HG03175 (cell line): ENCODE results near the gene BCKDHA.
"Not testable (repeated sequence)": the region's sequence is repeated elsewhere in the genome, so short reads cannot be mapped to it uniquely, and the experiment has no call there.

Source experiments
- ATAC-seq: cut with Tn5 transposase; IDR thresholded peaks from one replicate; pipeline ENCODE4 v1.9.1; 2021; ENCODE audit warnings: mild to moderate bottlenecking, moderate library complexity; ENCODE audit not compliant: unreplicated experiment

Gene BCKDHA

DNA sequence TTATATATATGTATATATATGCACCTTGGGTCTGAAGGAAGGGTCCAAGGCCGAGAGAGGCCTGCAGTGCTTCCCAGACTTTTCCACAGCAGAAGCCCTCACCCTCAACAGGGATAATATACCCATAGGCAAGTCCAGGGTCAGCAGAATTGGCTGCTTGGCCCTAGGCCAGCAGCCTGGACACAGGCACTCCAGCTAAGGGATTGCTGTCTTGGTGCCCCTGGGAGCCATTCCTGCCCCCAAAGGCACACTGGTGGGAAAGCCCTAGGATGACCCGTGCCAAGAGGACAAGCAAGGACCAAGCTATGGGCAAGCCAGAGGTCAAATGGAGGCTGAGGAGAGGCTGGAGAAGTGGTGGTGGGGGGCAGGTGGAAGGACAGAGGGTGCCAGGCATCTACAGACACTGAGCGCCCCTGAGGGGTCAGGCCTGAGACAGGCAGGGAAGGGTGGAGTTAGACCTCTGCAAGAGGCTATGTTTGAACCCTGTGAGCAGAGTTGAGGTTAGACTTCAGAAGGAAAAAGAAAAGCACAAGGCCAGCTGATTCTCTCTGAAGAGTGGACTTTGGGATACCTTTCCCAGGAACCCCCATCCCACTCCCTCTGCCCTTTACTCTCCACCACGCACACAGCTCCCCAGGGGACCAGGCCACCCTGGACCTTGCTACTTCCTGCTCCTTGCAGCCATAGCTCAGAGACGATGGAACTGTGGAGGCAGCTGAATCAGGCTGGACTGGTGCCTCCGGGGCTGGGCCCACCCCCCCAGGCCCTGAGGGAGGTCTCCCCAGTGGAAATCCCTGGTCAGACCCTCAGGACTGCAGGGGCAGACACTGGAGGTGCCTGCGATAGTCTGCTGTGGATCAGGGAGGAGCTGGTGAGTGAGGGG is 45.1 kb downstream of the BCKDHA start, which contains the start of gene ERICH4:
Gene ERICH4, plus strand, starts transcription at position 684 of the 883 bp plus-strand sequence. Its CDS starts 14 bp downstream, at position 698.
- ATAC-seq, result no peak

DNA sequence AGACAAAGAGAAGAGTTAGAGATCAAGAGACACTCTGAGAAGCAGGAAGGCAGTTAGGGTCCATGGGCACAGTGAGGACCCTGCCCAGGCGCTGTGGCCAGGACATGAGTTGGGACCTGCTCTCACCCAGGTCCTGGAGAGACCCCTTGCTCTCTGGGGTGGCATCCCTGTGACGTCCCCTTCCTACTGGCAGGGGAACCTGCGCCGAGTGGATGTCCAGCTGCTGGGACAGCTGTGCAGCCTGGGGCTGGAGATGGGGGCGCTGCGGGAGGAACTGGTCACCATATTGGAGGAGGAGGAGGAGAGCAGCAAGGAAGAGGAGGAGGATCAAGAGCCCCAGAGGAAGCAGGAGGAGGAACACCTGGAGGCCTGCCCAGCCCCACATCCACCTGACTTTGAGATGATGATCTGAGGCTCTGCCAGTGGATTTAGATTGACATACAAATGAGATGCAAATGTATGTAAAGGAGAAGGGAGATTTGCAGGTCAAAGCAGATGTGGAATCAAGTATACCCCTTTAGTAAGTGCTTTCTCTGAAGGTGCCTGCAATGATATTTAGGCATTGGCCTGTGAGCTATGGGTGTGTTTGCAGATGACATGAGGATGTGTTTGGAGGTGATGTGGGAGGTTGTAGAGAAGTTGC is 46.3 kb downstream of the BCKDHA start:
- no peak for ATAC-seq

DNA sequence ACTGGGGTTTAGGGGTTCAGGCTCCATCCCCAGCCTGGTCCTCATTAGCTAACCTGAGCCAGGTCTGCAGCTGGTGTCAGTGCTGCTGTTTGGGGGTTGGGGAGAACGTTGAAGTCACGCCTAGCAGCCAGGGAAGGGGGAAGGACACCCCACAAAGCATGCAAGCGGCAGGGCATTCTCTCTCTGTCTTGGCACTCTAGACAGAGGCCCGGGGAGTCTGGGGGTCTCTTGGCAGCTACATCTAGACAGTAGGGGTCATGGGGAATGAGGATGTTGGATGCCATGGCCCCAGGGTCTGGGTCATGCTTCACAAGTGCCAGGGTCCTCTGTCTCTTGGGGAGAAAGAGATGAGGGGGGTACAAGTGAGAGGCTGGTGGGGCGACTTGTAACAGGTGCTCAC is 48.0 kb downstream of the BCKDHA start:
- no peak for ATAC-seq

DNA sequence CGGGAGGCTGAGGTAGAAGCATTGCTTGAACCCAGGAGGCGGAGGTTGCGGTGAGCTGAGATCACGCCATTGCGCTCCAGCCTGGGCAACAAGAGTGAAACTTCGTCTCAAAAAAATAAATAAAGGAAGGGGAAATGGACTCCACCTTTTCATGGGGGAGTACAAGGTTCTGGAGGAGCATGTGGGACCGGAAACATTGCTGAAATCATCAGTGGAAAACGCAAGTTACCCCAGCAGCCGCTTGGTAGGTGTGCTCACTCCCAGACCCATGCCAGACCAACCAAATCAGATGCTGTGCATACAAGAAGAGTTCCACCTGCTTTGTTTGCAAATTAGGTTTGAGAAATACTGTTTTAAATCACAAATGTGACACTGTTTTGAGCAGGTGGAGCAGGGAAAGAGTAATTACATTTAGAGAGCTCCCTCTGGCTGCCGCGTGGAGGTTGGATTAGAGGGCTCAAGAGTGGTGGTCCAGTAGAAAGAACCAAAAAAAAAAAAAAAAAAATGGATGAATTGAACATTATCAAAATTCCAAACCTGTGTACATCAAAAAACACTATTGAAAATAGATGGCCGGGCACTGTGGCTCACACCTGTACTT is 50.2 kb downstream of the BCKDHA start:
- no peak for ATAC-seq

DNA sequence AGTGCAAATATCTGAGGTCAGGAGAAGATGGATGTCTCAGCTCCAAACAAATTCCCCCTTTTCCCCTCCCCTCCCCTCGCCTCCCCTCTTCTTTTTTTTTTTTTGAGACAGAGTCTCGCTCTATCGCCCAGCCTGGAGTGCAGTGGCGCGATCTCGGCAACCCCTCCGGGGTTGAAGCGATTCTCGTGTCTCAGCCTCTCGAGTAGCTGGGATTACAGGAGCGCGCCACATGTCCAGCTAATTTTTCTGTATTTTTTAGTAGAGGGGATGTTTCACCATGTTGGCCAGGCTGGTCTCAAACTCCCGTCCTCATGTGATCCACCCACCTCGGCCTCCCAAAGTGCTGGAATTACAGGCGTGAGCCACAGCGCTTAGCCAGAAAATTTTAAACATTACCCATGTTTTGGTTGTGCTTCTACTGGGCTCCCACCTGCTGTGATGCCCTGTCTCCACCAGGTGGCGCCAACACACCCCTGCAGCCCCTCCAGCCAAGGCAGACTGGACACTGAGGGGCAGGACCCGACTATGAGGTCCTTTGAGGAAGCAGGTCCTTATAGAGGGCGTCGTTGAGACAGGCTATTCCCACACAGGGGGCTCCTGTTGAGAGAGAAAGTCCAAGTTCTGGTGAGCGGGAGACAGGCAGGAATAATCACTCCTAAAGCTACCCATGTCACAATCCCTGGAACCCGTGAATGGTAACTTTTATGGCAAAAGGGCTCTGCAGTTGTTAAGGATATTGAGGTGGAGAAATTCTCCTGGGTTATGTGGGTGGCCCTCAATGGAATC is 51.7 kb downstream of the BCKDHA start:
- ATAC-seq, result no peak

DNA sequence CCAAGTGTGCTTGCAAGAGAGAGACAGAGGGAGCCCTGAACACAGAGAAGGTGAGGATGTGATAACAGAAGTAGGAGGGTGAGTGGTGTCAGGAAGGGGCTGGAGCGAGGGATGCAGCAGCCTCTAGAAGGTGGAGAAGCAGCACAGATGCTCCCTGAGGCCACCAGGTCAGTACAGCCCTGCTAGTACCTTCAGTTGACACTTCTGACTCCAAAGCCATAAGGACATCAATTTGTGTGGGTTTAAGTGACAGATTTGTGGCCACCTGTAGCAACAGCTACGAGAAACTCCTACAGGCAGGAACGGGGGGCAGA is 52.2 kb downstream of the BCKDHA start:
- ATAC-seq, result no peak

DNA sequence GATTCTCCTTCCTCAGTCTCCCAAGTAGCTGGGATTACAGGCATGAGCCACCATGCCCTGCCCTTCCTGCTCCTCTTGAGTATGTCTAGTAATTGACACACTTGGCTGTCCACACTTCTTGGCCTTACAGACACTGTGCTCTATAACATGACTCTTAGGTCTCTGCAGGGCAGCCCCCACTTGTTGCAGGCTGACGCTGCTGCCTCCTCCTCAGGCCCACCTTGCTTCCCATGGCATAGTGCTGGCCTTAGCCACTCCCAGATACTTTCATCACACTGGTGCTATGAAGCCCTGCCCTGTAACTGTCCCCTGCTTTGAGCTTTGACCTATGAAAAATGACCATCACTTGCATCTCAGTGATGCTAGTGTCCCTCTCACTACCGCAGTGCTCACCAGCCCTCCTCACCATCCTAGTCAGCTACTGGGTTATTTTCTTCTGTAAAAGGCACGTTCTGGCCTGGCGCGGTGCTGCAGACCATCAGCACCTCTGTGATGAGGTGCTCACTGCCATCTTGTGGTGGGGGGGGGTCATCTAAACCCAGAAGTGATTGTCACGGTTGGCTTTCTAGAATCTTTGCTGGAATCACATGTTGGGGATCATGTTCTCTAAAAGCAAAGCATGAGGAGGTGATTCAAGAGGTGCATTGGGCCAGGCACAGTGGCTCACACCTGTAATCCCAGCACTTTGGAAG is 55.1 kb downstream of the BCKDHA start:
- ATAC-seq, result no peak

DNA sequence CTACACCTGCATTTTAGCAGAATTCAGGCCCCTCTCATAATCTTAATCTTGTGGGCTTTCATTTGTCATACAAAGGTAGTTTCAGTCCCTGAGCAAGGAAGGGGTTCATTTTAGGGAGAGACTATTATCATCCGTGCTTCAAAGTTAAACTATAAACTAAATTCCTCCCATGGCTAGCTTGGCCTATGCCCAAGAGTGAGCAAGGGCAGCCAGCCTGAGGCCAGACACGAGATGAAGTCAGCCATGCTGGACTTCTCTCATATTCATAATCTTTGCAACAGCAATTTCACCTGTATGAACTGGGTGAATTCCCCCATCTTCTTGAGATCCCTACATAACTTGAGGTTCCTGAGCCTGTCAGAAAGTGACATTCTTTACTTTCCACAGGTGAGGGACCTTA is 58.3 kb downstream of the BCKDHA start:
- no peak for ATAC-seq

DNA sequence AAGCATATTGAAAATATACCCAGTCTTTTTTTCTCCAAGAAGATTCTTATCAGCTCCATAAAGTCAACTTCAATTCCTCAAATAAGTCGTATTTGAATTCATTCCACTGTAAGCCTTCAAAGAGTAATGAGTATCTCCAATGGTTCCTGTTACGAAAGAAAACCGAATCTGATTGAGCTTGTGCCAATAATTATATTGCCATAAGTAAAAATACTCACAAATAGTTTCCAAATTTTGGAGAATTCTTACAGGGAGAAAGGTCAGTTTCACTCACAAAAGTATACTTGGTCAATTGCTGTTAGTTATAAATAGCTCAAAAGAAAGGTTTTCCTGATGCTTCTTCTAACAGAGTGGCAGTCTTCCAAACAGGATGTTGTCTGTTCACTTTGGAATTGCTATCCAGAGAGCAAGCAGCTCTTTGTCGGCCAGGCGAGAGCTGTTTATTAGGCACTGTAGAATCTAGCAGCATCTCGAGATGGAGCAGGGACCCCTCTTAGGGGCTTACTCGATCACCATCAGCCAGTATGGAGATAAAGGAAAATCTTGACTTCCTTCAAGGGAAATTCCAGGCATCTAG is 58.8 kb downstream of the BCKDHA start:
- no peak for ATAC-seq

DNA sequence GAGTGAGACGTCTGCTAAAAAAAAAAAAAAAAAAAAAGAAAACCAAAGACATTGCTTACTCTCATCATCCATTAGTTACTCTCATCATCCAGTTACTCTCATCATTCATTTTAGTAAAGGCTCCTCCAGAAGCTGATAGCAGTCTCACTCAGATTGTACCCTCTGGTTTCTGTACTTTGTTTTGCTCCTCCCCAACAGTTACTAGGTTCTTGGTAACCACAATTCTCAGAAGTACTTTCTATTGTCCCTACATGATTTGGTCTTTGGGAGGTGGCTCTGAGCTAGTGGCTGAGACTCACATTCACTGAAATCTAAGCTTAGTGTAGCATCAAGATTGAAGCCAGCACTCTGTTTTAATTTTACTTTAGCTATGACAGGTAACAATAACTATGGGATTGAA is 59.6 kb downstream of the BCKDHA start:
- ATAC-seq, result peak; percentile 81

DNA sequence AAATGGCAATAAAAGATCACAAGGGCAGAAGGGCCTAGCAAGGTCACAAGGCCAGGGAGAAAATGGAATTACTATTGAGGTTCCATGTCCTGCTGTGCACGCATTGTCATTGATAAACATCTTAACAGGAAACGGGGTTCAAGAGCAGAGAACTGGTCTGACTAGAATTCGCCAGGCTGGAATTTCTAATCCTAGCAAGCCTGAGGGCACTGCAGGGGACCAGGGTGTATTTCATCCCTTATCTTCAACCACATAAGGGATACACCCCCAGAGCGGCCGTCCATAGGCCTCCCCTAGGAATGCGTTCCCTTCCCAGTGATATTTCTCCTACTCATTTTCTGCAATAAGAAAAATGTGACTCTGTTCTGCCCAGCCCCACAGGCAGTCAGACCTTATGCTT is 64.9 kb downstream of the BCKDHA start:
- no peak for ATAC-seq

DNA sequence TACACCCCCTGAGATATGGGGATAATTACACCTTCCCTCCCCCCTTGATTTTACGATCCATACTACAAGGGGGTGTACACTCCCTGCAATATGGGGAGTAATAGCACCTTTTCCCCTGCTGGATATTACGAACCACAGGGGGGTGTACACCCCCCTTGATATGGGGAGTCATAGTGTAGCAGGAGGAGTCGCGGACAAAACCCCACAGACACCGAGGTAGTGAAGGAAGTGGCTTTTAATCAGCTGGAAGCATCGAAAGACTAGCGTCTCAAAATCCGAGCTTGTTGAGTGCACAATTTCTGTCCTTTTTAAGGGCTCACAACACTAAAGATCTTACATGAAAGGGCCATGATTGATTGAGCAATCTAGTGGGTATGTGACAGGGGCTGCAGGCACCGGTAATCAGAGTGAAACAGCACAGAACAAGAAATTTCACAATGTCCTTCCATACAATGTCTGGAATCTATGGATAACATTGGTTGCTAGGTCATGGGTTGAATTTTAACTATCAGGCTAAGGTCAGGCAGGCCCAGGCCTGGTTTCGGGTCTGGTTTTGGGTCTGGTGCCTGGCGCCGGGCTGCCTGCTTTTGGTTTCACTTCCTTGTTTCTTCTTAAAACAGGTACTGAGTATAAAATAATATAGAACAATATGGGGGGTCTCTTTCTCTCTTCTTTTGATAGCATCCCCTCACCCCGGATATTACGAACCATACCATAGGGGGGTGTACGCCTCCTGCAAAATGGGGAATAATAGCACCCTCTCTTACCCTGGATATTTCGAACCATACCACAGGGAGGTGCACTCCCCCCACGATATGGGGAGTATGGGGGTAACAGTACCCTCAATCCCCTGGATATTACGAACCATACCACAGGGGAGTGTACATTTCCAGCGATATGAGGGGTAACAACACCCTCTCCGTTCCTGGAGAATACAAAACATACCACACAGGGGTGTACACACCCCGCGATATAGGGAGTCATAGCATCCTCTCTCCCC is 65.9 kb downstream of the BCKDHA start:
- not testable (repeated sequence) for ATAC-seq
